SK-N-SH treated with all-trans-retinoic acid at 6 μM for 48 hours (cell line): ENCODE data around the gene MYBPC3.

Experiments used
- ATAC-seq: fragments of 200-7000 bp; cut with Tn5 transposase; 3 replicates; pipeline ENCODE4 v1.9.1; 2020; ENCODE audit warnings: mild to moderate bottlenecking, moderate library complexity
- ARNTL ChIP-seq: fragments of 450-650 bp; formaldehyde crosslinking; IDR thresholded peaks from 2 replicates; pipeline ENCODE4 v1.5.0; 2020; ENCODE audit warnings: low read depth, mild to moderate bottlenecking, moderate library complexity, borderline replicate concordance
- BACH2 ChIP-seq: fragments of 250-450 bp; sonication (Bioruptor Pico); IDR thresholded peaks from 2 replicates; pipeline ENCODE4 v1.9.0; 2021; ENCODE audit warnings: mild to moderate bottlenecking, borderline replicate concordance
- CSDC2 ChIP-seq: fragments of 250-450 bp; sonication (Bioruptor Pico); IDR thresholded peaks from 2 replicates; pipeline ENCODE4 v1.5.0; 2020; ENCODE audit warnings: mild to moderate bottlenecking, moderate library complexity
- CSRNP3 ChIP-seq: fragments of 250-450 bp; sonication (Bioruptor Pico); IDR thresholded peaks from 2 replicates; pipeline ENCODE4 v1.5.1; 2021; ENCODE audit warnings: mild to moderate bottlenecking, moderate library complexity
- ESRRG ChIP-seq: fragments of 250-450 bp; sonication (Bioruptor Pico); IDR thresholded peaks from 2 replicates; pipeline ENCODE4 v1.6.1; 2021; ENCODE audit warnings: mild to moderate bottlenecking
- GLIS3 ChIP-seq: fragments of 250-450 bp; sonication (Bioruptor Pico); IDR thresholded peaks from 2 replicates; pipeline ENCODE4 v1.5.0; 2020; ENCODE audit warnings: mild to moderate bottlenecking, moderate library complexity
- ISL1 ChIP-seq: fragments of 250-450 bp; sonication (Bioruptor Pico); IDR thresholded peaks from 2 replicates; pipeline ENCODE4 v2.1.2; 2022; ENCODE audit warnings: mild to moderate bottlenecking, moderate library complexity
- OSR1 ChIP-seq: fragments of 250-450 bp; sonication (Bioruptor Pico); IDR thresholded peaks from 2 replicates; pipeline ENCODE4 v1.8.0; 2022; ENCODE audit warnings: moderate library complexity, mild to moderate bottlenecking, inconsistent platforms
- PATZ1 ChIP-seq: fragments of 250-450 bp; sonication (Bioruptor Pico); IDR thresholded peaks from 2 replicates; pipeline ENCODE4 v1.8.0; 2020; ENCODE audit warnings: mild to moderate bottlenecking, moderate library complexity, borderline replicate concordance
- POU6F1 ChIP-seq: fragments of 250-450 bp; sonication (Bioruptor Pico); IDR thresholded peaks from 2 replicates; pipeline ENCODE4 v1.8.0; 2021; ENCODE audit warnings: low read depth, mild to moderate bottlenecking, moderate library complexity, borderline replicate concordance
- PPARA ChIP-seq: fragments of 250-450 bp; sonication (Bioruptor Pico); IDR thresholded peaks from 2 replicates; pipeline ENCODE4 v1.5.0; 2020; ENCODE audit warnings: mild to moderate bottlenecking, borderline replicate concordance
- RARB ChIP-seq: fragments of 250-450 bp; sonication (Bioruptor Pico); IDR thresholded peaks from 2 replicates; pipeline ENCODE4 v1.8.0; 2021; ENCODE audit warnings: mild to moderate bottlenecking, moderate library complexity
- SNAI2 ChIP-seq: fragments of 250-450 bp; sonication (Bioruptor Pico); IDR thresholded peaks from 2 replicates; pipeline ENCODE4 v1.5.0; 2020; ENCODE audit warnings: mild to moderate bottlenecking, moderate library complexity
- TCF4 ChIP-seq: fragments of 250-450 bp; sonication (Bioruptor Pico); IDR thresholded peaks from 2 replicates; pipeline ENCODE4 v1.8.0; 2021; ENCODE audit warnings: mild to moderate bottlenecking, moderate library complexity, borderline replicate concordance
- TSHZ2 ChIP-seq: fragments of 250-450 bp; sonication (Bioruptor Pico); IDR thresholded peaks from 2 replicates; pipeline ENCODE4 v1.5.0; 2020; ENCODE audit warnings: mild to moderate bottlenecking, moderate library complexity
- ZC3H10 ChIP-seq: fragments of 250-450 bp; sonication (Bioruptor Pico); IDR thresholded peaks from 2 replicates; pipeline ENCODE4 v1.5.1; 2021; ENCODE audit warnings: mild to moderate bottlenecking, moderate library complexity
- ZFP30 ChIP-seq: fragments of 450-650 bp; formaldehyde crosslinking; IDR thresholded peaks from 2 replicates; pipeline ENCODE4 v1.5.0; 2022; ENCODE audit warnings: mild to moderate bottlenecking, moderate library complexity
- ZNF565 ChIP-seq: fragments of 450-650 bp; formaldehyde crosslinking; conservative IDR thresholded peaks from 2 replicates; pipeline ENCODE4 v1.5.0; 2020; ENCODE audit warnings: low read depth, mild to moderate bottlenecking, moderate library complexity
- ZNF70 ChIP-seq: fragments of 450-650 bp; formaldehyde crosslinking; IDR thresholded peaks from 2 replicates; pipeline ENCODE4 v1.5.0; 2020; ENCODE audit warnings: mild to moderate bottlenecking, moderate library complexity
- ZNF8 ChIP-seq: fragments of 450-650 bp; formaldehyde crosslinking; IDR thresholded peaks from 2 replicates; pipeline ENCODE4 v1.5.0; 2020; ENCODE audit warnings: mild to moderate bottlenecking, moderate library complexity

The MYBPC3 gene

GRCh38 chr11:47302853-47303252 is 49.6 kb downstream of the MYBPC3 start:
- TF ChIP-seq GLIS3 (CRISPR knock-in tag), result no peak
- no peak for TF ChIP-seq RARB (CRISPR knock-in tag)
- TF ChIP-seq, all 23 proteins: peak for 0
- ATAC-seq, result no peak

GRCh38 chr11:47299078-47299477 is 53.4 kb downstream of the MYBPC3 start:
- no peak for ATAC-seq
- TF ChIP-seq ESRRG (CRISPR knock-in tag) (no peak), ZNF70 (CRISPR knock-in tag) (no peak), SNAI2 (no peak), ZFP30 (CRISPR knock-in tag) (no peak), POU6F1 (CRISPR knock-in tag) (no peak), ARNTL (no peak), ZC3H10 (CRISPR knock-in tag) (no peak), CSRNP3 (CRISPR knock-in tag) (no peak), CSDC2 (CRISPR knock-in tag) (no peak), OSR1 (CRISPR knock-in tag) (no peak), TCF4 (CRISPR knock-in tag) (no peak), BACH2 (CRISPR knock-in tag) (no peak), ISL1 (CRISPR knock-in tag) (no peak)

- no peak for ATAC-seq
- TF ChIP-seq ESRRG (CRISPR knock-in tag), result no peak
Measured at GRCh38 chr11:47296045-47296444, 56.5 kb downstream of the MYBPC3 start.

- TF ChIP-seq ISL1 (CRISPR knock-in tag), result no peak
- no peak for TF ChIP-seq CSRNP3 (CRISPR knock-in tag)
- no peak for TF ChIP-seq ARNTL
- no peak for TF ChIP-seq TSHZ2
- no peak for TF ChIP-seq PATZ1 (CRISPR knock-in tag)
- no peak for TF ChIP-seq ZFP30 (CRISPR knock-in tag)
- no peak for TF ChIP-seq ZNF8
- no peak for TF ChIP-seq BACH2 (CRISPR knock-in tag)
- TF ChIP-seq TCF4 (CRISPR knock-in tag), result no peak
- TF ChIP-seq ZC3H10 (CRISPR knock-in tag), result no peak
- TF ChIP-seq PPARA (CRISPR knock-in tag), result no peak
- no peak for TF ChIP-seq ZNF565 (CRISPR knock-in tag)
- ATAC-seq, result no peak
Measured at GRCh38 chr11:47295385-47295784, 57.1 kb downstream of the MYBPC3 start.
